Raji (cell line): ENCODE results near the gene PSMB2.

Experiments used
- POLR2A ChIP-seq: IDR thresholded peaks from 2 replicates; pipeline ENCODE4 v1.6.1; 2011; ENCODE audit warnings: low read depth, low read length, control low read depth; ENCODE audit not compliant: insufficient read depth

Gene PSMB2

DNA sequence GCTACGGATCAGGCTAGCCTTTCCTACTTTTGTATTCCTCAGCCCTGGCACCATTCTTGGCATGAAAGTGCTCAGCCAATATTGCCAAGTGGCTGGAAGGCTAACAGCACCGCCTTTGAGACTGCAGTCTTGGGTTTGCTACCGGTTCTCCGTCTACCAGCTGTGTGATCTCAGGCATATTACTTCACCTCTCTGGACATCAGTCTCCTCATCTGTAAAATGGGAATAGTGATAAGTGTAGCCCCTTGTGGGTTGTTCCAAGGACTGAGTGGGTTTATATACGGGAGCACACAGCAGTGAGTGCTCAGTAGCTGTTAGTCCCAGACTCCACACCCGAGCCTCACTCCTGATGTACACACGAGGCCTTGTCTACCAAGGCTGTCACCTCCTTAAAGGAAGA lies 54.5 kb downstream of the PSMB2 start:
- no peak for TF ChIP-seq POLR2A

DNA sequence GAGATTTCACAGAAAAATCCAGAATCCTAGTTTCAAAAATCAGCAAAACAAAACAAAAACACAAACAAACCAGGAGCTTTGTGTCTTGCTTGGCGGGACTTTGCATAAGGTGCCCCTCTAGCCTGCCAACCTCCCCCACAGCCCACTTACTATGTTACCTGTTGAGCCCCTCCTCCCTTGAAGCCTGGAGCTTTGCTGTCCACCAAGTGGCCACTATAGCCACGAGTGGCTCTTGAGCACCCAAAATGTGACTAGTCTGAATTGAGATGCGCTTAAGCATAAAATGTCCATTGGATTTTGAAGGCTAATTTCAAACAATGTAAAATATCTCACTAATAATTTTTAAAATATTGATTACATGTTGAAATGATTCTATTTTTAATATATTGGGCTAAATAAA lies 56.0 kb downstream of the PSMB2 start:
- no peak for TF ChIP-seq POLR2A

- no peak for TF ChIP-seq POLR2A
These were observed 60.4 kb downstream of the PSMB2 start for GRCh38 chr1:35580949-35581388.

DNA sequence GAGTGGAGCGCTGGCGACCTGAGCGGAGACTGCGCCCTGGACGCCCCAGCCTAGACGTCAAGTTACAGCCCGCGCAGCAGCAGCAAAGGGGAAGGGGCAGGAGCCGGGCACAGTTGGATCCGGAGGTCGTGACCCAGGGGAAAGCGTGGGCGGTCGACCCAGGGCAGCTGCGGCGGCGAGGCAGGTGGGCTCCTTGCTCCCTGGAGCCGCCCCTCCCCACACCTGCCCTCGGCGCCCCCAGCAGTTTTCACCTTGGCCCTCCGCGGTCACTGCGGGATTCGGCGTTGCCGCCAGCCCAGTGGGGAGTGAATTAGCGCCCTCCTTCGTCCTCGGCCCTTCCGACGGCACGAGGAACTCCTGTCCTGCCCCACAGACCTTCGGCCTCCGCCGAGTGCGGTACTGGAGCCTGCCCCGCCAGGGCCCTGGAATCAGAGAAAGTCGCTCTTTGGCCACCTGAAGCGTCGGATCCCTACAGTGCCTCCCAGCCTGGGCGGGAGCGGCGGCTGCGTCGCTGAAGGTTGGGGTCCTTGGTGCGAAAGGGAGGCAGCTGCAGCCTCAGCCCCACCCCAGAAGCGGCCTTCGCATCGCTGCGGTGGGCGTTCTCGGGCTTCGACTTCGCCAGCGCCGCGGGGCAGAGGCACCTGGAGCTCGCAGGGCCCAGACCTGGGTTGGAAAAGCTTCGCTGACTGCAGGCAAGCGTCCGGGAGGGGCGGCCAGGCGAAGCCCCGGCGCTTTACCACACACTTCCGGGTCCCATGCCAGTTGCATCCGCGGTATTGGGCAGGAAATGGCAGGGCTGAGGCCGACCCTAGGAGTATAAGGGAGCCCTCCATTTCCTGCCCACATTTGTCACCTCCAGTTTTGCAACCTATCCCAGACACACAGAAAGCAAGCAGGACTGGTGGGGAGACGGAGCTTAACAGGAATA lies 64.0 kb downstream of the PSMB2 start:
- TF ChIP-seq POLR2A, result no peak

- no peak for TF ChIP-seq POLR2A
These were observed 65.1 kb downstream of the PSMB2 start for GRCh38 chr1:35576061-35576765.

- no peak for TF ChIP-seq POLR2A
These were observed 65.8 kb downstream of the PSMB2 start for GRCh38 chr1:35575416-35575958.

DNA sequence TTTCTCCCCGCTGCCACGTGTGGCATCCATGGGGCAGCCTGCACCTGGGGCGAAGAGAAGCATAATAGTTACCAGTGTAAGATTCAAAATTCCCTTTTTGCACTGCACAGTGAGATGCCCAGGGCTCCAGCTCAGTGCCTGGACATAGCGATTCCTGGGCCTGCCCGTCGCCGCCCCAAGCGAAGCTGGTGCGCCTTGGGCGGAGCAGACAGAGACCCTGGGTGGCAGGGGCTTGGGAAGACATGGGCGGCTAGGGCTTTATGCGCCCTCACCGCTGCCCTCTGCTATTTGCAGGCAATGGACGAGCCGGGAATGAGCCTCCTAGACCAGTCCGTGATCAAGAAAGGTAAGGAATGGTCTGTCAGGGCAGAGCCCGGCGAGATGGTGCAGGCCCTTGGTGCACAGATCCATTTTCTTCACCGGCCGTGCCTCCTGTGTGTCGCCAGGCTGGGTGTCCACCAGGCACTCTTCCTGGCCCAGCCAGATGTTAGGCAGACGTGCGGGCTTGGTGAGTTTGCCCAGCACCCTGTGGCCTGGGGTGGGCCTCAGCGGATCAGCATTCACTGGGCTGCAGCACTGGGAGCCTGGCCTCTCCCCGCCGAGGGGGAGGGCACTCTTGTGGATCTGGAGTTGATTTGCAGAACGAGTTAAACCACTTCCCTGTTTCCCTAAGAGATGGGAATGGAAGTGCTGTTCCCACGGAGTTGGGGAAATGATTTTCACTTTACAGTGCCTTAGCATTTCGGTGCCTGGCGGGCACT lies 66.5 kb downstream of the PSMB2 start:
- no peak for TF ChIP-seq POLR2A

- TF ChIP-seq POLR2A, result no peak
These were observed 67.1 kb downstream of the PSMB2 start for GRCh38 chr1:35574125-35574654.

GRCh38 chr1:35573198-35574124 lies 67.9 kb downstream of the PSMB2 start, which contains the start of gene TFAP2E:
TFAP2E (plus strand) TSS chr1:35573314; CDS start chr1:35573578, 264 bp downstream.
- TF ChIP-seq POLR2A, result no peak

DNA sequence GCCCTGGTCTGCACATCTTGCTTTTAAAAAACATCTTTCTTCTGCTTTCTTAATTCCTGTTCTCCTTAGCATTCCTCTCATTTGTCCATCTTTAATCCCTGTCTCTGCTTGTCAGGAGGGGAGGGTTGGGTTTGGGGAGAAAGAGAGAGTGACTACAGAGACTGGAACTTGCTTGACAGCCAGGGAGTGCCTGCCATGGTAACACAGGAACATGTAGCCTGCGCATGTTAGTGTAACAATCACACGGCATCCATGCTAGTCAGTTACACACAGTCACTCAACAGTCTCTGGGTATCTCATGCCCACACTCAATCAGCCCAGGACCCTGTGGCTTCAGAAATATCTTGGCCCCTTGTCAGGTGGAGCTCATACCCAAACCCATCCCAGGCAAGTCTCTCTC lies 69.0 kb downstream of the PSMB2 start:
- no peak for TF ChIP-seq POLR2A

DNA sequence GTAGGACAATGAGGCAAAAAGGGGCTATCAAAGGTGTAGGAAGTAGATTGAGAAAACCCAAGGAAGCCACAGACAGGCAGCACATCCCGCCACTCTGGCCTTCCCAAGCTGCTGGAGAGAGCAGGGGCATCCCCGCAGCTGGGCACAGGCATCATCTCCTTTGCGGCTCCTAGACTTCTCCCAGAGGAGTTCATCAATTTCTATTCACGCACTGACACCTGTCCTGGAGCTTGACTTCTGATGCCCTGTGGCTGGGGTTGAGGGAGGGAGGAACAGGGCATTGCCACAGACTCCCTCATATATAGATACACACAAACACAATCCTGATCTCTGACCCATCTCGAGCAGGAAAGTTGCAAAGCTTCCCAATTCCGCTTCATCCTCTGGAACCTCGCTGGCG lies 70.1 kb downstream of the PSMB2 start:
- TF ChIP-seq POLR2A, result no peak

GRCh38 chr1:35570589-35571137 lies 70.7 kb downstream of the PSMB2 start:
- TF ChIP-seq POLR2A, result no peak

- TF ChIP-seq POLR2A, result no peak
These were observed 71.4 kb downstream of the PSMB2 start for GRCh38 chr1:35569936-35570335.
